KG1 (cell line): ENCODE data around the gene TET2.
"Not testable (repeated sequence)": the region's sequence is repeated elsewhere in the genome, so short reads cannot be mapped to it uniquely, and the experiment has no call there.

ENCODE experiments used
- DNase-seq: peaks from one replicate; lab custom pipeline; 2025; lab: John Stamatoyannopoulos, UW

Gene TET2

DNA sequence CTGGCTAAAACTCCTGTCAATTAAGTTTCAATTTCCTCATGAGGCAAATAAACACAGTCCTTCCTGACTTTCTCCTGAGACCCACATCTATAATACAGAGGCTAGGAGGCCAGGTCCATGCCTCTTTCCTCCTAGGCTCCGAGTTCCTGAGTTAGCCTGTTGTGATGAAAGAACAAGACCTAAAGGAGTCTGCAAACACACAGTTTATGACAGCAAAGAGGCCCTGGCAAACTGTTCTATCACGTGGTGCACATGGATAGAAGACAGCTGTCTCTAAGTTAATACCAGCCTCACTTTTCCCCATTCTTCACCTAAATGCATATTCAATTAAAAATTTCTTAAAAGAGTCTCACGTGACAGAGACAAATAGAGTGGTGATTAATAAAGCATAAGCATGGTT is 145.2 kb downstream of the TET2 start:
- DNase-seq: no peak

DNA sequence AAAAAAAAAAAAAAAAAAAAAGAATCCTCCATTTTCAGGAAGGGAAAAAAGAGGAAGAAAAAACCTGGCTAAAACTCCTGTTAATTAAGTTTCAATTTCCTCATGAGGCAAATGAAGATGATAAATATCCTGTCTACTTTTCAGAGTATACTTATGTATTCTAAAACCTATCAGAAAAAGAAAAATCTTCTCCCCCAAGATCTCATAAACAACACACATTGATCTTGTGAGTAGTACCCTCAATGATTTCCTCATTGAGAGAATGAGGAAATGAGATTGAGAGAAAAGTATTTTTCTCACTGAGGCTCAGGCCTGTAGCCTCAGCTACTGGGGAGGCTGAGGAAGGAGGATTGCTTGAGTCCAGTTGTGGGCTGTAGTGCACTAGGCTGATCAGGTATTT is 146.7 kb downstream of the TET2 start:
- DNase-seq: no peak

DNA sequence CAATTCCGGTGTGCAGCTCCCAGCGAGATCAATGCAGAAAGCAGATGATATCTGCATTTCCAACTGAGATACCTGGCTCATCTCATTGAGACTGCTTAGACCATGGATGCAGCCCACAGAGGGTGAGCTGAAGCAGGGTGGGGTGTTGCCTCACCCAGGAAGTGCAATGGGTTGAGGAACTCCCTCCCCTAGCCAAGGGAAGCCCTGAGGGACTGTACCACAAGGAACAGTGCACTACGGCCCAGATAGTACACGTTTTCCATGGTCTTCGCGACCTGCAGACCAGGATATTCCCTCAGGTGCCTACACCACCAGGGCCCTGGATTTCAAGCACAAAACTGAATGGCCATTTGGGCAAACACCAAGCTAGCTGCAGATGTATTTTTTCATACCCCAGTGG is 150.0 kb downstream of the TET2 start:
- no peak for DNase-seq

DNA sequence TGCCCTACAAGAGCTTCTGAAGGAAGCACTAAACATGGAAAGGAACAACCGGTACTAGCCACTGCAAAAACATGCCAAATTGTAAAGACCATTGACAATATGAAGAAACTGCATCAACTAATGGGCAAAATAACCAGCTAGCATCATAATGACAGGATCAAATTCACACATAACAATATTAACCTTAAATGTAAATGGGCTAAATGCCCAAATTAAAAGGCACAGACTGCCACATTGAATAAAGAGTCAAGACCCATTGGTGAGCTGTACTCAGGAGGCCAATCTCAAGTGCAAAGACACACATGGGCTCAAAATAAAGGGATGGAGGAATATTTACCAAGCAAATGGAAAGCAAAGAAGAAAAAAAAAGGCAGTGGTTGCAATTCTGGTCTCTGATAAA is 152.4 kb downstream of the TET2 start:
- DNase-seq: not testable (repeated sequence)

DNA sequence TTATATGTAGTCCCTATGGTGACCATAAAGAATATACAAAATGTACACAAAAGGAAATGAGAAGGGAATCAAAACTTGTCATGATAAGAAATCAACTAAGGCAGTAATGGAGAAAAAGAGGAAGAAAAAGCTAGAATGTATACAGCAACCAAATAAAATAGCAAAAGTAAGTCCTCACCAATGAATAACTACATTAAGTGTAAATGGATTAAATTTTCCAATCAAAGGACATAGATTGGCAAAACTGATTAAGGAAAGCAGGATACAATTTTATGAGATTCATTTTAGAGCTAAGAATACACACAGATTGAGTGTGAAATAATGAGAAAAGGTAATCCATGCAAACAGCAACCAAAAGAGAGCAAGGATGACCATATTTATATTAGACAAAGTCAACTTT is 157.4 kb downstream of the TET2 start:
- no peak for DNase-seq

DNA sequence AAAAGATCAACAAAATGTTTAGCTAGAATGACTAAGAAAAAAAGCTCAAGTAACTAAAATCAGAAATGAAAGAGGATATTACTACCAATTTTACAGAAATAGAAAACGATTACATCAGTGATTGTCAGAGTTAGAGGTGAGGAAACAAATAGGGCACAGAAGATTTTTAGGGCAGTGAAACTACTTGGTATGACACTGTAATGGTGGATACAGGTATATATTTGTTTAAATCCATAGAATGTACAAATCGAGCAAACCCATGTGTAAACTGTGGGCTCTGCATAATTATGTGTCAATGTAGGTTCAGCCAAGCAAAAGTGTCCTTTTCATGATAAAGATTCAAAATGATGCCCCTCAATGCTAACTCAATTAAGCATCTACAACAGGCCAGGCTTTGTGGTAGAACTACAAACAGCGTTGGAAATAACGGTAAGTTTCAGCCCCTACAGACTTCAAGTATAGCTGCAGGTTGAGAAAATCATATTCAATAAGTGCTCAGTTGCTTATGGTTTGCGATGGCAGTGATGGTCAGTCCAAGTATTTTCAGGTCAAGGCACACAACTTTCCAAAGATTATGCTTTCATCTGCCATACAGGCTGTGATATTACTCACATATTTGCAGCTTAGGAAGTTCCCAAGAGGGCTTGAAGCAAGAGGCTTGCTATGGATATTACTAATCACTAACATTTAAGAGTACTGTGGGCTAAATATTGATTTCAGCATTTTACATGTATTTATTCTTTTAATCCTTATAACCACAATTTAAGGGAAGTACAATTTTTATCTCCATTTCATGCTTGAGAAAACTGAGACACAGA is 158.6 kb downstream of the TET2 start:
- DNase-seq: no peak

DNA sequence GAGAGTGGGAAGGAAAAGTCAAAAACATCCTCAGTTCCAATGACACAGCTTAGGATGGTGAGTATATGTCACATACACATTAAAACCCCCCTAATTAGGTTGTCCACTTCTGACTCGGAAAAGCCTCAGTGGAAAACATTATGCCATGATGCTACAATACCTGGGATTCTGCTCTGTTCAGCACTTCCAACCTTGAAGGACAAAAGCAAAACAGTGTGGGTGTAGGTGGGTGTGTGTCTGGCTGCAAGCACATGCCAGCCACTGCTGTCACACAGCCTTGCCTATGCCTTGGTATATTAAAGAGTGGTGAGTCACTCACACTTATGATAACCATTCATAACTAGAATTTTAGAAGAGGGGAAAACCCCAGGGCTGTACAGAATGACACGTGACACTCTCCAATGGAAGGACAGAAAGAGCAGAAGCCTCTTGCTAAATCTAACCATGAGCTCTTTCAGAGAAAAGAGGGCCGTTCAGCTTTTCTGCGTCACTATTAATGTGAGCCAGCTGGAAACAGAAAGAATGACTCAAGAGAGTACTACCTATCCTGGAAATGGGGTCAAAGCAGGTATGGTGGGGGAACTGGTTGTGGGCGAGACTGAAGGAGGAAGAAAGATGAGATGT is 159.6 kb downstream of the TET2 start:
- no peak for DNase-seq

DNA sequence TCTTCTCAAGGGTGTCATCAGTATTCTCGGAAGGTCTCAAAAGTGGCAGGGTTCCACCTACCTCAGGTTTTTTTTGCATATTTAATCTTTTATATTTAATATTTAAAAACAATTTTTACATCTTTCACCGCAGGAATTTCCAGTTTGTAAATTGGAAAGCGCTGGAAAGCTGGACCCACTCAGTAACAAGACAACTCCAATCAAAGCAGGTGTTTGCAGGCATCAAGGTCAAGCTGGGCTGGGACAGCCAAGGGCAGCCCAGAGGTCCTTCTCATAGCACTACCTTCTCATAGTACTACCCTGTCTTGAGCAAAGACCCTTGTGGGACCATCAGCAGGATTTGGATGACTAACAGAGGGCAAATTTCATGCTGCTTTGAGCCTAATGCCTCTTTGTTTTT is 160.1 kb downstream of the TET2 start:
- no peak for DNase-seq

DNA sequence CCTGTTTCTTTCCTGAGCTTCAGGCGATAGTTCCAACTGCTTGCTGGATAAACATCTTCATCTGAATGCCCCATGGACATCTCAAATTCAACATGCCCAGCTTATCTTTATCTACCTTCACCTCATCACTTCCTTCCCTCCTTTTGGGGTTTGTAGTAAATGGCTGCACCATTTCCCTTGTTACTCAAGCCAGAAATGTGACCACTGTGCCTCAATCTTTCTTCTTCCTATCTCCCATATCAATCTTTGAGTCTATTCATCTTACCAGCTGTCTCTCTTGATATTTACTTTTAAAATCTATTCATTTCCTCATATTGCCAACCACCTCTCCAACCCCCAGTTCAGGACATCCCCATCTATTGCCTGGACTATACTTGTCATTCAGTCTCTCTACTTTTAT is 171.8 kb downstream of the TET2 start:
- no peak for DNase-seq

DNA sequence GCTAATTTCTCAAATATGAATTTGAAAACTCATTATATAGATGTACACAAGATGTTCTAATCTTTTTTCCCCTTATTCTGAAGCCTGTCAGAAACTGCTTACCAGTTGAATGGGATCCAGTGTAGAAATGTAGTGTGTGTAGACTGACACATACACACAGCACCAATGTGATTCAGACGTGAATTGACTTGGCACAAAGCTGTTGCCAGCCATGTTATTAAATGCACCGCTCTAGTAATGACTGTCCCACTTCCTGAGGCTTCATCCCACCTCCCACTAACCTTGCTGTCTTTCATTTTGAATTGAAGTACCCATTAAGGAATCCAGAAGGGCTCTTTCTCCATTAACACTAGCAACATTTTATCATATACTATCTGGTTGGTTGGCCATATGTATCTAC is 180.5 kb downstream of the TET2 start:
- DNase-seq: no peak

DNA sequence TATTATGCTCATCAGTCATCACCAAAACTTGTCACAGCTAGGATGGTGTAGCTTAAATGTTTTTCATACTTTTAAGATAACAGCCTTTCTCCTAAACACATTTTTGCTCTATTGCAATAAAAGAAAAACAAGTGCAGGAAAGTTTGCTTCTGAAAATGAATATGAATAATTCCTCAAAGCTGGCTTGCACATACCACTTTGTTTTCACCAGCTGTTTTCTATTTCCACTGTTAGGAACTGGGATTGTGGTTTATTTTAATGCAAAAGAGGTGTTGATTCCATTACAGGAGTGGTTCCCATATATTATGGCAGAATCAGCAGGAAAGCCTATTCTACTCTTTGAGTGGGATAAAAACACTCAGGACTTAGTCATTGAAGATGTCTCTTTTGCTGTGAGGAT is 181.3 kb downstream of the TET2 start:
- no peak for DNase-seq

DNA sequence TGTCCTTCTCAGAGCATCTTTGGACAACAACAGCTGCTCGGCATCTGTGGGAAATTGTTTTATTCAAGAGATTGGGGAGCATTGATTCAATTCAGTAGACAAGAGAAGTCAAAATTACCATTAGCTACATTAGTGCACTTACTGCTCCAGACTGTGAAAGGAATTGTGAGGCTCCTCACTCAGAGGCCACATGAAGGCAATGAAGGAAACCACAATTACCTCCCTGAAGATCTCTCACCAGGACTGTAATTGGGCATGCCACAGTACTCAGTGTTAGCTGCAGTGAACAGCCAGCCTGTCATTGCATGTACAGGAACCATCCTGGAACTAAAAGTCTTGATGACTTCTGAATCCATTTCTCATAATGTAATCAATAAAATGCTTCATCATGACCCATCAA is 182.4 kb downstream of the TET2 start:
- no peak for DNase-seq
